ENCODE measurements around the gene FAM234A.

Gene FAM234A

GRCh38 chr16:305916-306626, 71.5 kb downstream of the FAM234A start:
- no peak for DNase-seq

DNA sequence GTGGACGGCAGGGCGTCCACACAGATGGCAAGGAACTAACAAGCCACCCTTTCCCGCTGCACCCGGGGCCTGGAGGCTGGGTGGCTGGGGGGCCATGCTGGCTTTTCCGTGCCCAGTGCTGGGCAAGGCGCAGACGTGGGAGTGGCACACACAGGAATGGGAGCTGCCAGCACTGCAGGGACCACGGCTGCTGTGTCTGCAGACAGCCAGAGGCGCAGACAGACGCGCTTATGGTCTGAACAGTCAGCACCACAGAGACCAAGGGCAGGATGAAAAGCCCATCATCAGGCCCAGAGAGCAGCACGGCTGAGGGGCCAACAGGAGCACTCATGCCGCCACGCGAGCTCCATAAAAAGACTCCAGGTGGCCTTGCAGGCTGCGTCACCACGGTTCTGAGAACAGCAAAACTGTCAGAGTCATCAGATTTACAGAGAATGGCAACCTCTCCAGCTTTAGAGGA, 72.3 kb downstream of the FAM234A start:
- DNase-seq, result no peak

DNA sequence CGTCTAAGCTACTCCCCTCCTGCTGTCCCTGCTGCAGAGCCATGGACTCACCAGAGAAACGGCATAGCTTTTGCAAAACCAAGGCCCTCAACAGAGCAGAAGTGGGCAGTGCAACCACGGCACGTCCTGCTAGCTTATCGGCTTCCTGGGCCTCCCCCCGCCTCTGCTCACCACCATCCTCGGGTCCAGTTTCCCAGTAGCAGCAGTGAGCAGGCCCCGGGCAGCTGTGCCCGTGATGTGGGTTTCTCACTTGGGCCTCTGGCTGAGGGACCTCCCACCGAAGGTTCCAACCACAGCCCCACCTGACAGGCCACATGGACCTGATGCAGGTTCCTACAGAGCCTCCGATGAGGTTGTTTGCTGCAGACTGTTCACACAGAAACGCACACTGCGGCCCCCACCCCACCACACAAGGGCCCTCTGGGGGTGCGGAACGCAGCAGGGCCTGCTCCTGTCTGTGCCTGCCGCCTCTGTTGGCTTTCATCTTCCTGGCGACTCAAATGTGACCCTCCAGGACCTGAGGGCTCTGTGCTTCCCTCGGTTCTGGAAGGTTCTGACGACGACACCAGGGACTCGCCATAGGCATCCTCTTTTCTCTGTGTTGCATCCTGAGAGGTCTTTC, 73.2 kb downstream of the FAM234A start:
- DNase-seq, result no peak

- no peak for DNase-seq
Observed at GRCh38 chr16:309476-309875, 74.9 kb downstream of the FAM234A start.

GRCh38 chr16:311725-312124, 77.1 kb downstream of the FAM234A start:
- DNase-seq, result no peak

DNA sequence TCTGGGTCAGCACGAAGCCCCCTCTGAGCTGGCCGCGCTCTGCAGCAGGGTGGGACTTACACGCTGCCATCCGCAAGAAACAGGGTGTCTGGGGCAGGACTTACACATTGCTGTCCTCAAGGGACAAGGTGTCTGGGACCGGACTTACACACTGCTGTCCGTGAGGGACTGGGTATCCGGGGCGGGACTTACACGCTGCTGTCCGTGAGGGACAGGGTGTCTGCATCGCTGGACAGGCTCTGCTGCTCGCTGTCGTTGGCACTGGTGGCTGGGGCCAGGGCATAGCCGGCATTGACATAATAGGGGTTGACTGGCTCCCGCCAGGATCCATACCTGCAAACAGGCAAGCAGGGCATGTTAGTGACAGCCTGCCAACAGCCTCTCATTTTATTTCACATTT, 79.7 kb downstream of the FAM234A start:
- DNase-seq, result no peak

GRCh38 chr16:314795-315299, 80.2 kb downstream of the FAM234A start:
- DNase-seq, result no peak

Data from SIG-M5 (cell line).